Measurements from ENCODE around the gene PHLPP2. TPM values are rescaled to one million over a fixed set of nuclear protein-coding genes. Genes with fewer than 3 reads are reported as not detected.

Gene PHLPP2
- total and polyA plus RNA-seq, 2 donors (not counting 1 experiment from before 2014, with no cell fraction given), result 9.7 to 13.2 TPM

GRCh38 chr16:71672125-71672524, 52.4 kb downstream of the PHLPP2 start:
- no peak overlapping the region for H3K4me2 ChIP-seq (ENCODE audit: extremely low read depth, insufficient read depth, low read length)
- H3K4me1 ChIP-seq (ENCODE audit: control insufficient read depth, extremely low read depth, insufficient read depth, low read length), result no peaks in the 10 kb centered on the region
- no peak overlapping the region for H3K27ac ChIP-seq (ENCODE audit: insufficient read depth, low read length)
- no peak overlapping the region for H3K4me3 ChIP-seq (replicated peaks in 1 of 4; ENCODE audit: control extremely low read depth in 1 of 4, insufficient read depth in 1 of 4, low read depth in 3 of 4, low read length in 4 of 4)
- no peak for DNase-seq (ENCODE audit: low read depth in 2 of 2)
- H3K79me2 ChIP-seq (ENCODE audit: control insufficient read depth, insufficient read depth, low read length), result no peaks in the 10 kb centered on the region
- H2AFZ ChIP-seq (ENCODE audit: low read length), result no peak overlapping the region
- H3K36me3 ChIP-seq (ENCODE audit: control insufficient read depth, insufficient read depth, low read length), result peaks cover 3% of the 10 kb centered on the region
- no peak for TF ChIP-seq CTCF (conservative IDR thresholded peaks at IDR 0.05 in 1 of 2, IDR thresholded peaks at IDR 0.05 in 1 of 2; ENCODE audit: low read depth in 1 of 2, low read length in 2 of 2)
- no peak for TF ChIP-seq EZH2 (IDR thresholded peaks at IDR 0.05; ENCODE audit: low read length, missing control alignments)
- no peaks in the 10 kb centered on the region for H4K20me1 ChIP-seq (ENCODE audit: control insufficient read depth, extremely low read depth, insufficient read depth, low read length)
- no peaks in the 10 kb centered on the region for H3K27me3 ChIP-seq (ENCODE audit: control insufficient read depth, insufficient read depth, low read length)
- no peak overlapping the region for H3K9ac ChIP-seq (ENCODE audit: insufficient read depth, low read length)
- no peaks in the 10 kb centered on the region for H3K9me3 ChIP-seq (ENCODE audit: control insufficient read depth, insufficient read depth, low read depth, low read length)

GRCh38 chr16:71671165-71671564, 53.3 kb downstream of the PHLPP2 start:
- DNase-seq (ENCODE audit: low read depth in 2 of 2), result no peak
- Histone ChIP-seq H3K4me1 (ENCODE audit: control insufficient read depth, extremely low read depth, insufficient read depth, low read length) (no peaks in the 10 kb centered on the region), H3K27ac (ENCODE audit: insufficient read depth, low read length) (no peak overlapping the region), H3K27me3 (ENCODE audit: control insufficient read depth, insufficient read depth, low read length) (no peaks in the 10 kb centered on the region), H2AFZ (ENCODE audit: low read length) (no peak overlapping the region), H3K4me2 (ENCODE audit: extremely low read depth, insufficient read depth, low read length) (no peak overlapping the region), H3K9ac (ENCODE audit: insufficient read depth, low read length) (no peak overlapping the region), H3K79me2 (ENCODE audit: control insufficient read depth, insufficient read depth, low read length) (no peaks in the 10 kb centered on the region), H3K4me3 (replicated peaks in 1 of 4; ENCODE audit: control extremely low read depth in 1 of 4, insufficient read depth in 1 of 4, low read depth in 3 of 4, low read length in 4 of 4) (no peak overlapping the region), H3K9me3 (ENCODE audit: control insufficient read depth, insufficient read depth, low read depth, low read length) (no peaks in the 10 kb centered on the region), H4K20me1 (ENCODE audit: control insufficient read depth, extremely low read depth, insufficient read depth, low read length) (no peaks in the 10 kb centered on the region), H3K36me3 (ENCODE audit: control insufficient read depth, insufficient read depth, low read length) (peaks cover 3% of the 10 kb centered on the region)
- no peak for TF ChIP-seq CTCF (conservative IDR thresholded peaks at IDR 0.05 in 1 of 2, IDR thresholded peaks at IDR 0.05 in 1 of 2; ENCODE audit: low read depth in 1 of 2, low read length in 2 of 2)
- no peak for TF ChIP-seq EZH2 (IDR thresholded peaks at IDR 0.05; ENCODE audit: low read length, missing control alignments)

GRCh38 chr16:71670537-71670936, 54.0 kb downstream of the PHLPP2 start:
- Histone ChIP-seq H3K4me1 (ENCODE audit: control insufficient read depth, extremely low read depth, insufficient read depth, low read length) (no peaks in the 10 kb centered on the region), H3K9ac (ENCODE audit: insufficient read depth, low read length) (no peak overlapping the region), H3K27me3 (ENCODE audit: control insufficient read depth, insufficient read depth, low read length) (no peaks in the 10 kb centered on the region), H2AFZ (ENCODE audit: low read length) (no peak overlapping the region), H4K20me1 (ENCODE audit: control insufficient read depth, extremely low read depth, insufficient read depth, low read length) (no peaks in the 10 kb centered on the region), H3K4me2 (ENCODE audit: extremely low read depth, insufficient read depth, low read length) (no peak overlapping the region), H3K27ac (ENCODE audit: insufficient read depth, low read length) (no peak overlapping the region), H3K79me2 (ENCODE audit: control insufficient read depth, insufficient read depth, low read length) (no peaks in the 10 kb centered on the region), H3K36me3 (ENCODE audit: control insufficient read depth, insufficient read depth, low read length) (peaks cover 3% of the 10 kb centered on the region), H3K9me3 (ENCODE audit: control insufficient read depth, insufficient read depth, low read depth, low read length) (no peaks in the 10 kb centered on the region), H3K4me3 (replicated peaks in 1 of 4; ENCODE audit: control extremely low read depth in 1 of 4, insufficient read depth in 1 of 4, low read depth in 3 of 4, low read length in 4 of 4) (no peak overlapping the region)
- no peak for DNase-seq (ENCODE audit: low read depth in 2 of 2)
- TF ChIP-seq CTCF (conservative IDR thresholded peaks at IDR 0.05 in 1 of 2, IDR thresholded peaks at IDR 0.05 in 1 of 2; ENCODE audit: low read depth in 1 of 2, low read length in 2 of 2), result no peak
- no peak for TF ChIP-seq EZH2 (IDR thresholded peaks at IDR 0.05; ENCODE audit: low read length, missing control alignments)
